Right lobe of liver (tissue), 6 donors: Measurements from ENCODE around the gene COL5A3. TPM values are rescaled to one million over a fixed set of nuclear protein-coding genes. Genes with fewer than 3 reads are reported as not detected.

ENCODE experiments used
- ATAC-seq, 4 donors: fragments of 200-7000 bp; cut with Tn5 transposase; one replicate each; pipeline ENCODE4 v1.9.1; 2020; ENCODE audit warnings: mild to moderate bottlenecking in 4 of 4, moderate library complexity in 4 of 4
- DNase-seq, 3 donors: peaks; one replicate each; pipeline ENCODE4 v3.0.0-alpha.2; 2020
- H3K27ac ChIP-seq, 3 donors: fragments of 200-600 bp; one replicate each; pipeline ENCODE4 v1.8.0; 2022
- H3K27me3 ChIP-seq, 2 donors: fragments of 200-600 bp; one replicate each; pipeline ENCODE4 v1.8.0; 2022
- H3K36me3 ChIP-seq, 4 donors: fragments of 200-600 bp; sonication (generic) in 1 of 4; one replicate each; pipeline versions ENCODE4 v1.5.1 to v1.8.0; 2017 to 2022; ENCODE audit warnings: control low read depth in 1 of 4
- H3K4me1 ChIP-seq, 4 donors: fragments of 200-600 bp; sonication (generic) in 1 of 4; one replicate each; pipeline versions ENCODE4 v1.5.1 to v1.8.0; 2017 to 2022; ENCODE audit warnings: control low read depth in 1 of 4
- H3K4me3 ChIP-seq, 3 donors: fragments of 200-600 bp; one replicate each; pipeline ENCODE4 v1.8.0; 2022
- H3K9me3 ChIP-seq, 4 donors: fragments of 200-600 bp; sonication (generic) in 1 of 4; one replicate each; pipeline versions ENCODE4 v1.5.1 to v1.8.0; 2017 to 2022; ENCODE audit warnings: control low read depth in 1 of 4
- POLR2A ChIP-seq: fragments of 450-650 bp; IDR thresholded peaks from one replicate; pipeline ENCODE4 v1.6.1; 2017; ENCODE audit warnings: antibody characterized with exemption, mild to moderate bottlenecking
- WGBS: methylation state at CpG from one replicate; pipeline ENCODE4 v1.1.6; 2018; ENCODE audit warnings: low coverage, low lambda C conversion rate; ENCODE audit not compliant: insufficient coverage; ENCODE audit errors: missing lambda C conversion rate; 5-methylcytosine and 5-hydroxymethylcytosine counted together
- intact Hi-C, 2 donors: fragments of 100-400 bp; cut with DNase I; formaldehyde crosslinking; loops; one replicate each; pipeline versions ENCODE4 v1.11.2 to v1.14.1; 2022
- total RNA-seq, 6 experiments: library from RNA; depleted of rRNA in 2 of 6; stranded (reverse); fragments of >200 nt in 2 of 6; fragmentation: NEBNext Ultra II Directional in 3 of 6; extraction: Animal tissue kit (Norgen Biotek cat#: 25700) in 3 of 6; gene quantifications; one replicate each; pipeline versions ENCODE4 v1.1.0 to v1.2.4, GENCODE V29; 2016 to 2023
- TF ChIP-seq, protein P1 (sequence below), 4 donors: fragments of 200-600 bp in 3 of 4; fragments of 450-650 bp in 1 of 4; IDR thresholded peaks; one replicate each; pipeline versions ENCODE4 v1.5.1 to v1.8.0; 2016 to 2022; ENCODE audit warnings: antibody characterized with exemption in 4 of 4, mild to moderate bottlenecking in 2 of 4
- donor health status: DM: no; HTN: yes; CAD: no.
- donor health status: DM: no; HTN: no; CAD: no.
- donor health status: DM: no; HTN: no; CAD: no.
- donor health status: DM: no; HTN: yes; CAD: no.
- donor health status: DM: no; HTN: yes; CAD: no.

The COL5A3 gene
- total RNA-seq, 6 experiments from 2014 or later: 3.3 to 20.2 (median 9.4) TPM

DNA sequence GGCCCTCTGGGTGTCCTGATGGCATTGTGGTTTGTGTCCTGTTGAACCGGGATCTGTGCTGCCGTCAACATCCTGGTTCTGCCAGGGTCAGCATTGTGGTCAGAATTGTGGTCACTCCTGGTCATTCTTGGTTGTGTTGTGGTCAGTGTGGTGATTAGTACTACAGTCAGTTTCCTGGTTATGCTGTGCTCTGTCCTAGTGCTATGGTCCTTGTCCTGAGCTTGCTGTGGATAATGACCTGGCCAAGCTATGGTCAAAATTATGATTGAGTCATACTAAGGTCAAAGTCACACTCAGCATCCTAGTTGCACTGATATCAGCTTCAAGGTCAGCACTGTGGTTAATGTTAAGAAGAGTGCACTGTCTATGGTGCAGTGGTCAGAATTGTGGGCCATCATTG lies 69.5 kb downstream of the COL5A3 start:
- no peaks in the 10 kb centered on the region for H3K36me3 ChIP-seq
- peaks cover 0 to 9% (median 0%) of the 10 kb centered on the region in 4 donors for H3K4me1 ChIP-seq
- intact Hi-C loops: no loop called here
- WGBS: 38% methylated on average over 2 of the region's 2 CpGs
- H3K9me3 ChIP-seq: no peaks in the 10 kb centered on the region
- H3K4me3 ChIP-seq: no peak overlapping the region
- TF ChIP-seq, protein P1, sequence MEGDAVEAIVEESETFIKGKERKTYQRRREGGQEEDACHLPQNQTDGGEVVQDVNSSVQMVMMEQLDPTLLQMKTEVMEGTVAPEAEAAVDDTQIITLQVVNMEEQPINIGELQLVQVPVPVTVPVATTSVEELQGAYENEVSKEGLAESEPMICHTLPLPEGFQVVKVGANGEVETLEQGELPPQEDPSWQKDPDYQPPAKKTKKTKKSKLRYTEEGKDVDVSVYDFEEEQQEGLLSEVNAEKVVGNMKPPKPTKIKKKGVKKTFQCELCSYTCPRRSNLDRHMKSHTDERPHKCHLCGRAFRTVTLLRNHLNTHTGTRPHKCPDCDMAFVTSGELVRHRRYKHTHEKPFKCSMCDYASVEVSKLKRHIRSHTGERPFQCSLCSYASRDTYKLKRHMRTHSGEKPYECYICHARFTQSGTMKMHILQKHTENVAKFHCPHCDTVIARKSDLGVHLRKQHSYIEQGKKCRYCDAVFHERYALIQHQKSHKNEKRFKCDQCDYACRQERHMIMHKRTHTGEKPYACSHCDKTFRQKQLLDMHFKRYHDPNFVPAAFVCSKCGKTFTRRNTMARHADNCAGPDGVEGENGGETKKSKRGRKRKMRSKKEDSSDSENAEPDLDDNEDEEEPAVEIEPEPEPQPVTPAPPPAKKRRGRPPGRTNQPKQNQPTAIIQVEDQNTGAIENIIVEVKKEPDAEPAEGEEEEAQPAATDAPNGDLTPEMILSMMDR (IDR thresholded peaks at IDR 0.05): no peak
- no peak for TF ChIP-seq POLR2A
- no peak overlapping the region for H3K27ac ChIP-seq
- no peak for DNase-seq
- H3K27me3 ChIP-seq: no peaks in the 10 kb centered on the region
- peak; percentile 52 to 86 (median 66) for ATAC-seq

DNA sequence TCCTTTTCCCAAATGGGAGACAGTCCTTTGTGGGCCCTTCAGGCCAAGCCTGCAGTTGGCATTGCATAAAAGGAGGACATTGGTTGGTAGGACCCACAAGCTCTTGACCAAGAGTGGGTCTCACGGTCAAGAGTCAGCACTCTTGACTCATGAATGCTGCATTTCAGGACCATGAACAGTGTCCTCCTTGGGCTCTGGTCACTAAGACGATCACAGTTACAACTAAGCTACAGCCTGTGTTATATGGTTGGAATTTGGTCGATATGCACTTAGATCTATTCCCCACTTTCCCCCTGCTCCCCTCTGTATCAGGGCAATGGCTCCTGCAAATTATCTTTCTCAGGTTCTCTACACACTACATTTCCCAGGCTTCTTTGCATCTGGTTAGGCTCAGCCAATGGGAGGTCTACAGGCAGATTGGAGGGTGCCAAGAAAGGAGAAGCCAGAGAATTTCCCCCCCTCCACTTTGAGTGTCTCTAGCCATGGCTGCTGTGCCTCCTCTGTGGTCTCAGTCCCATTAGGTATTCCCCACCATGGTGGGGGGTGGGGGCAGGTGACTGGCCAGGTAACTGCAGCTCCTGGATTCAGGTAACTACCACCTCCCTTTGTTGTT lies 70.9 kb downstream of the COL5A3 start:
- intact Hi-C loops: loop anchor here in 1 of 2 donors (10.0 kb wide), 1 partner anchor 85 kb away; no protein-coding TSS in a partner anchor
- H3K9me3 ChIP-seq: no peaks in the 10 kb centered on the region
- 69% methylated on average over 2 of the region's 3 CpGs for WGBS
- no peaks in the 10 kb centered on the region for H3K36me3 ChIP-seq
- no peaks in the 10 kb centered on the region for H3K27me3 ChIP-seq
- TF ChIP-seq POLR2A: no peak
- TF ChIP-seq, protein P1 (IDR thresholded peaks at IDR 0.05): no peak
- H3K4me1 ChIP-seq: peaks cover 0 to 15% (median 2%) of the 10 kb centered on the region in 4 donors
- no peak overlapping the region for H3K4me3 ChIP-seq
- no peak for ATAC-seq
- H3K27ac ChIP-seq: no peak overlapping the region
- DNase-seq: no peak

- no peak overlapping the region for H3K4me3 ChIP-seq
- no peaks in the 10 kb centered on the region for H3K36me3 ChIP-seq
- H3K27me3 ChIP-seq: no peaks in the 10 kb centered on the region
- intact Hi-C loops: loop anchor here in 1 of 2 donors (10.0 kb wide), 1 partner anchor 88 kb away; no protein-coding TSS in a partner anchor
- H3K4me1 ChIP-seq: peaks cover 0 to 15% (median 2%) of the 10 kb centered on the region in 4 donors
- no peak overlapping the region for H3K27ac ChIP-seq
- no peak for ATAC-seq
- no peak for DNase-seq
- 20% methylated on average over 18 of the region's 20 CpGs for WGBS
- TF ChIP-seq, protein P1 (IDR thresholded peaks at IDR 0.05): no peak
- TF ChIP-seq POLR2A: no peak
- H3K9me3 ChIP-seq: no peaks in the 10 kb centered on the region
Observed at GRCh38 chr19:9937001-9937411, 73.3 kb downstream of the COL5A3 start.

- Histone ChIP-seq H3K27me3 (no peaks in the 10 kb centered on the region), H3K36me3 (no peaks in the 10 kb centered on the region), H3K4me3 (peak within 1 kb of the TSS; percentile 23 to 51 (median 38)), H3K27ac (no peak within 1 kb of the TSS), H3K9me3 (no peaks in the 10 kb centered on the region), H3K4me1 (peaks cover 0 to 15% (median 2%) of the 10 kb centered on the region in 4 donors)
- 4% methylated on average over 12 of the region's 62 CpGs for WGBS
- intact Hi-C loops: loop anchor here in 1 of 2 donors (10.0 kb wide), 1 partner anchor 88 kb away; no protein-coding TSS in a partner anchor
- no peak for TF ChIP-seq POLR2A
- TF ChIP-seq, protein P1 (IDR thresholded peaks at IDR 0.05): no peak
- no peak for ATAC-seq
- DNase-seq: peak in 1 of 3 donors; percentile 52
Observed at GRCh38 chr19:9936326-9937000, 73.8 kb downstream of the COL5A3 start, which contains the start of gene OLFM2. OLFM2 (minus strand) TSS chr19:9936515; CDS start chr19:9936366, 149 bp downstream.
